HG02623 (cell line): Measurements from ENCODE around the gene GCDH.
"Not testable (repeated sequence)": the region's sequence is repeated elsewhere in the genome, so short reads cannot be mapped to it uniquely, and the experiment has no call there.

Experiments used
- ATAC-seq: cut with Tn5 transposase; IDR thresholded peaks from one replicate; pipeline ENCODE4 v1.9.1; 2021; ENCODE audit warnings: moderate library complexity; ENCODE audit not compliant: unreplicated experiment

Gene GCDH

GRCh38 chr19:12890787-12891552 is at the start of gene GCDH:
TSS of gene GCDH (plus strand) at chr19:12891160. CDS start at chr19:12891305, 145 bp downstream.
- ATAC-seq = peak; percentile 86

- ATAC-seq = no peak
Observed at GRCh38 chr19:12842511-12842910, 48.4 kb upstream of the GCDH start.

- ATAC-seq = no peak
Observed at GRCh38 chr19:12843328-12843727, 47.6 kb upstream of the GCDH start.

GRCh38 chr19:12843999-12844732 is 46.8 kb upstream of the GCDH start:
- ATAC-seq = no peak

GRCh38 chr19:12846613-12847012 is 44.3 kb upstream of the GCDH start:
- ATAC-seq = not testable (repeated sequence)

GRCh38 chr19:12847159-12848139 is 43.5 kb upstream of the GCDH start:
- no peak for ATAC-seq

- ATAC-seq = no peak
Observed at GRCh38 chr19:12856653-12857052, 34.3 kb upstream of the GCDH start.

GRCh38 chr19:12858041-12858928 is 32.7 kb upstream of the GCDH start:
- ATAC-seq = no peak

GRCh38 chr19:12859546-12859945 is 31.4 kb upstream of the GCDH start:
- no peak for ATAC-seq

GRCh38 chr19:12864143-12864542 is 26.8 kb upstream of the GCDH start:
- ATAC-seq = no peak

GRCh38 chr19:12864721-12865715 is 25.9 kb upstream of the GCDH start:
- no peak for ATAC-seq

- no peak for ATAC-seq
Observed at GRCh38 chr19:12865746-12866415, 25.1 kb upstream of the GCDH start.

- ATAC-seq = no peak
Observed at GRCh38 chr19:12866416-12867119, 24.4 kb upstream of the GCDH start.

- no peak for ATAC-seq
Observed at GRCh38 chr19:12867120-12868099, 23.6 kb upstream of the GCDH start.

GRCh38 chr19:12868540-12869112 is 22.3 kb upstream of the GCDH start:
- no peak for ATAC-seq

- ATAC-seq = no peak
Observed at GRCh38 chr19:12871681-12872080, 19.3 kb upstream of the GCDH start.
